PC-9 (cell line): Measurements from ENCODE around the gene G6PD.

Experiments used
- CTCF ChIP-seq: fragments of 200-600 bp; sonication (generic); conservative IDR thresholded peaks from 2 replicates; pipeline ENCODE4 v1.6.1; 2017; ENCODE audit warnings: mixed run types, antibody characterized with exemption, mild to moderate bottlenecking, moderate library complexity
- EZH2 ChIP-seq: fragments of 200-600 bp; sonication (generic); IDR thresholded peaks from 2 replicates; pipeline ENCODE4 v1.8.0; 2017; ENCODE audit warnings: antibody characterized with exemption, low read depth

DNA sequence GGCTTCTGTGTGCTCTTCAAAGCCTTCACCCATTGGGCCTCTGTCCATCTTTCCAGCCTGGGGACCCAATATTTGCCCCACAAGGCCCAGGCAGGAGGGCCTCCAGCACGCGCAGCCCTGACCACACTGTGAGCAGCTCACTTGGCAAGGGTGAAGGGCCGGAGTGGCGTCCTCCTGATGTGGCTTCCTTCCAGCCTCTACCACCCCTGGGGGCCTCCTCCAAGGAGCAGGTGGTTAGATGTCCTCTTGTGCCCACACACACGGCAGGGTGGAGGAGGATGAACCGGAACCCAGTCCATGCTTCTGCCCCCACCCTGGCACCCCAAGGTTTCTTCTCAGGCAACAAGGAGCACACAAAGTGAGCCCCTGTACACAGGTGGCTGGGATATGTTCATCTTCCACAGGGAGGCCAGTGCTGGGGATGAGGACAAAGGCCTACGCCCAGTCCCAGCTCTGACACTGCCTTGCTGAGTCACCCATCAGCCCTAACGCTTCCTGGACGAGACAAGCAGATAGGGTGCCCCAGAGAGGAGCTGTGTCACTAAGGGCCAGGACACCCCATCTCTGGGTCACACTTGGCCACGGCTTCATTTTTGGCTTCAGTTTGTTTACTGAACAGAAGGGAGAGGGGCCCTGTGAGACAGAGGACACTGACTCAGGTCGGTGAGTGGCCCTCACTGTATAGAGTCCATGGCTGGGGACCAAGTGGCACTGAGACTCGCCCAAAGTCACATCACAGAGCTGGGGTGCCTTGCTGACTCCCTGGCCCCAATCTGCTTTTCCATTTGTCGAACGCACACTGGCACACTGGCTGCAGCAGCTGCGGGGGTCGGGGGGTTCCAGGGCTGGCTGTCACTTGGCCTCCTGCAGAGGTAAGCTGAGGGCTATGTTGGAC lies 62.1 kb downstream of the G6PD start:
- TF ChIP-seq CTCF, result no peak
- no peak for TF ChIP-seq EZH2
